ENCODE measurements around the gene E2F8.

Gene E2F8

GRCh38 chr11:19243143-19243542, 2.4 kb upstream of the E2F8 start:
- DNase-seq (ENCODE audit: low read depth) = peak; percentile 27
- no peak for TF ChIP-seq CTCF (IDR thresholded peaks at IDR 0.05; ENCODE audit: insufficient read depth, low read depth, low read length, missing control alignments)
- no peak overlapping the region for H3K4me3 ChIP-seq (ENCODE audit: low read length)

GRCh38 chr11:19242179-19242932, 1.6 kb upstream of the E2F8 start:
- peak; percentile 31 for DNase-seq (ENCODE audit: low read depth)
- H3K4me3 ChIP-seq (ENCODE audit: low read length) = peak overlapping the region; percentile 77
- TF ChIP-seq CTCF (IDR thresholded peaks at IDR 0.05; ENCODE audit: insufficient read depth, low read depth, low read length, missing control alignments) = no peak

GRCh38 chr11:19241260-19242178, 774 bp upstream of the E2F8 start:
- peak; percentile 7 for DNase-seq (ENCODE audit: low read depth)
- peak overlapping the region; percentile 77 for H3K4me3 ChIP-seq (ENCODE audit: low read length)
- TF ChIP-seq CTCF (IDR thresholded peaks at IDR 0.05; ENCODE audit: insufficient read depth, low read depth, low read length, missing control alignments) = no peak

GRCh38 chr11:19239039-19239438, 1.7 kb downstream of the E2F8 start:
- H3K4me3 ChIP-seq (ENCODE audit: low read length) = no peak overlapping the region
- no peak for DNase-seq (ENCODE audit: low read depth)
- no peak for TF ChIP-seq CTCF (IDR thresholded peaks at IDR 0.05; ENCODE audit: insufficient read depth, low read depth, low read length, missing control alignments)

- no peak for DNase-seq (ENCODE audit: low read depth)
- no peak for TF ChIP-seq CTCF (IDR thresholded peaks at IDR 0.05; ENCODE audit: insufficient read depth, low read depth, low read length, missing control alignments)
- H3K4me3 ChIP-seq (ENCODE audit: low read length) = no peak overlapping the region
Measured at GRCh38 chr11:19237813-19238212, 2.9 kb downstream of the E2F8 start.

- TF ChIP-seq CTCF (IDR thresholded peaks at IDR 0.05; ENCODE audit: insufficient read depth, low read depth, low read length, missing control alignments) = no peak
- no peak for DNase-seq (ENCODE audit: low read depth)
- no peak overlapping the region for H3K4me3 ChIP-seq (ENCODE audit: low read length)
Measured at GRCh38 chr11:19237381-19237780, 3.4 kb downstream of the E2F8 start.
